ENCODE results near the gene HDAC9.

DNA sequence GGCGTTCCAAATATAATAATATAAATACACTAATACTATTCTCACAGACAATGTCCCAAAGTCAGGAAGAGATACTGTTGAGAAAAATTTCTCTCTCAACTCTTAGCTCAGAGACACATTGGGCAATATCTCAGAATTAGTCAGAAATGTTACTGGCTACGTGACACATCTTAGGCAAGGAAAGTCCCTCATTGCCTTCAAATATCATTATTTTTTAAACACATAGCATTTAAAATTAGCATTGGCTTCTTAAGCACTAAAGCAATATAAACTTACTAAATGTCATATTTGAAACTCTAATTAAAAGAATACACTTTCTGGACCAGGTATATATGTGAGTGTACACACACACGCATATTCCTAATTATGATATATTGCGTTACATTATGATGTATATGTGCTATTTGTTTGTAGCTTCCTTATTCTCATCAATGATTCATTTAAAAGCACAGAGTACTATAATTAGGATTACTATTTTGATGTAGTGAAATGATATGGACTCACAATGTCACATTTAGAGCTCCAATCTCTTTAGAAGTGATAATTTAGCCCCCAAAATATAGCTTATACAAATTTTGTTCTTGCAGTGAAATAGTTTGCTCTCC is 366.1 kb downstream of the HDAC9 start:
- TF ChIP-seq, protein P1, sequence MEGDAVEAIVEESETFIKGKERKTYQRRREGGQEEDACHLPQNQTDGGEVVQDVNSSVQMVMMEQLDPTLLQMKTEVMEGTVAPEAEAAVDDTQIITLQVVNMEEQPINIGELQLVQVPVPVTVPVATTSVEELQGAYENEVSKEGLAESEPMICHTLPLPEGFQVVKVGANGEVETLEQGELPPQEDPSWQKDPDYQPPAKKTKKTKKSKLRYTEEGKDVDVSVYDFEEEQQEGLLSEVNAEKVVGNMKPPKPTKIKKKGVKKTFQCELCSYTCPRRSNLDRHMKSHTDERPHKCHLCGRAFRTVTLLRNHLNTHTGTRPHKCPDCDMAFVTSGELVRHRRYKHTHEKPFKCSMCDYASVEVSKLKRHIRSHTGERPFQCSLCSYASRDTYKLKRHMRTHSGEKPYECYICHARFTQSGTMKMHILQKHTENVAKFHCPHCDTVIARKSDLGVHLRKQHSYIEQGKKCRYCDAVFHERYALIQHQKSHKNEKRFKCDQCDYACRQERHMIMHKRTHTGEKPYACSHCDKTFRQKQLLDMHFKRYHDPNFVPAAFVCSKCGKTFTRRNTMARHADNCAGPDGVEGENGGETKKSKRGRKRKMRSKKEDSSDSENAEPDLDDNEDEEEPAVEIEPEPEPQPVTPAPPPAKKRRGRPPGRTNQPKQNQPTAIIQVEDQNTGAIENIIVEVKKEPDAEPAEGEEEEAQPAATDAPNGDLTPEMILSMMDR (IDR thresholded peaks at IDR 0.05; ENCODE audit: low read depth, low read length, poor library complexity, severe bottlenecking) = no peak
- no peak for TF ChIP-seq EZH2phosphoT487 (IDR thresholded peaks at IDR 0.05; ENCODE audit: borderline replicate concordance, low read length)

Data from DOHH2 (cell line).